IPS-18c (cell line): Measurements from ENCODE around the gene CFDP1.
"Not testable (repeated sequence)": the region's sequence is repeated elsewhere in the genome, so short reads cannot be mapped to it uniquely, and the experiment has no call there.

Experiments used
- H3K4me3 ChIP-seq: 2 replicates; pipeline ENCODE4 v1.7.0; 2013; ENCODE audit warnings: low read depth, mild to moderate bottlenecking, low read length, moderate library complexity; ENCODE audit not compliant: insufficient read depth
- H3K9me3 ChIP-seq: one replicate; pipeline ENCODE4 v1.6.1; 2013; ENCODE audit warnings: mild to moderate bottlenecking, low read length, moderate library complexity; ENCODE audit not compliant: control insufficient read depth, insufficient read depth

The CFDP1 gene

GRCh38 chr16:75462806-75463205, 29.5 kb upstream of the CFDP1 start:
- H3K4me3 ChIP-seq, result no peak overlapping the region
- no peaks in the 10 kb centered on the region for H3K9me3 ChIP-seq

DNA sequence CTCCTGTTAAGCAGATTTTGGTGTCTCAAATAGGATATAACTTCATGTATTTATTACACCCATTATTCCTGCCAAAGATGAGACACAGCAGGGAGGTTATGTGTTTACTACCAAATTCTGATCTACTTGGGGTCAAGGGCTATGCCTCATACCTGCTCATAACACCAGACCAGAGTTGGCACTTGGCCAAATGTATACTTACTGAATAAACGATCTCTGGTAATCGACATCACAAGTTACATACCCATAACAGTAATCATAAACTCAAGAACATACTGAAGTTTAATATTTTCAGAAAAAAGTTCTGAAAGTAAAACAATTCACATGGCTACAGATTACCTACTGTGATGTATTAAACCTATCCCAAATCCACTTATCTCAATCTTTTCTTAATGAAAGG, 28.3 kb upstream of the CFDP1 start:
- Histone ChIP-seq H3K4me3 (no peak overlapping the region), H3K9me3 (no peaks in the 10 kb centered on the region)

DNA sequence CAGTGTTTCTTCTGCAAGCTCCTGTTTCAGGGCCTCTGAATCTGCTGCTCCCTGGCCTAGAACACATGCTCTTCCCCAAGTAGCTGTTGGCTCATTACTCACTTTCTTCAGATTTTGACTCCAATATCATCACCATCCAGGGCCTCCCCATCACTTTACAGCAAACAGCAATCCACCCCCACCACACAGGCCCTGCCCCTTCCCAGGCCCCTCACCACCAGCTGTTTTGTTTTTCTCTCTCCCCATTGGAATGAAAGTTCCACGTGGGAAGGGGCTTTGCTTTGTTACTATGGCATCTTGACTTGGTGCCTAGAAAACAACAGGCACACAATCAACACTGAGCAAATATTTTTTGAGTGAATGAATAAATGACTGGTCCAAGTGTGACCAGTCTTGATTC, 27.1 kb upstream of the CFDP1 start:
- Histone ChIP-seq H3K9me3 (no peaks in the 10 kb centered on the region), H3K4me3 (no peak overlapping the region)

- Histone ChIP-seq H3K9me3 (no peaks in the 10 kb centered on the region), H3K4me3 (no peak overlapping the region)
Measured at GRCh38 chr16:75459691-75460090, 26.4 kb upstream of the CFDP1 start.

DNA sequence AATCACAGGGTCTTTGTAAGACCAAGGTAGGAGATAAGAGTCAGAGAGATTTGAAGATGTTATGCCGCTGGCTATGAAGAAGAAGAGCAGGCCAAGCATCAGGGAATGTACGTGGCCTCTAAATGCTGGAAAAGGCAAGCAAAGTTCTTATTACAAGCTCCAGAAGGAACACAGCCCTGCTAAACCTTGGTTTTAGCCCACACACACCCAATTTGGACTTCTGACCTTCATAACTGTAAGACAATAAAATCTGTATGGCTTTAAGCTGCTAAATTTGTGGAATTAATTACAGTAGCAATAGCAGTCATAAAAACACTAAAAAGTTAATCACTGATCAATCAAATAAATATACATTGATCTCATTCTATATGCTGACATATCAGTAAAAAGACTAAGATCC, 25.1 kb upstream of the CFDP1 start:
- H3K4me3 ChIP-seq, result no peak overlapping the region
- H3K9me3 ChIP-seq, result no peaks in the 10 kb centered on the region

DNA sequence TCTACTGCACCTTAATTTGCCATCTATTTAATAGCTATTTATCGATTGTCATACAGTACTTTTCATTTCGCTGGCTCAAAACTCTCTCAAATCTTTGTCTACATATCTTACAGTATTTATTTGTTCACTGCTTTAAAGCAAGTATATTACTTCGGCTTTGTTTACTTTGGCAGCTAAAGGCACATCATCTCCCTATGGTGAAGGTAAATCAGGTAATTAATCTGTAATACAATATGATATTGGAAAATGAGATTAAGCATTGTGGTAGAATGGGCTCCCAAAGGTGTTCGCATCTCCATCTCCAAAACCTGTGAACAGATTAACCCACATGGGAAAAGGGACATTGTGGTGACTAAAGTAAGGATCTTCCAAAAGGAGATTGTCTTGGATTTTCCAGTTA, 24.7 kb upstream of the CFDP1 start:
- H3K4me3 ChIP-seq, result no peak overlapping the region
- no peaks in the 10 kb centered on the region for H3K9me3 ChIP-seq

DNA sequence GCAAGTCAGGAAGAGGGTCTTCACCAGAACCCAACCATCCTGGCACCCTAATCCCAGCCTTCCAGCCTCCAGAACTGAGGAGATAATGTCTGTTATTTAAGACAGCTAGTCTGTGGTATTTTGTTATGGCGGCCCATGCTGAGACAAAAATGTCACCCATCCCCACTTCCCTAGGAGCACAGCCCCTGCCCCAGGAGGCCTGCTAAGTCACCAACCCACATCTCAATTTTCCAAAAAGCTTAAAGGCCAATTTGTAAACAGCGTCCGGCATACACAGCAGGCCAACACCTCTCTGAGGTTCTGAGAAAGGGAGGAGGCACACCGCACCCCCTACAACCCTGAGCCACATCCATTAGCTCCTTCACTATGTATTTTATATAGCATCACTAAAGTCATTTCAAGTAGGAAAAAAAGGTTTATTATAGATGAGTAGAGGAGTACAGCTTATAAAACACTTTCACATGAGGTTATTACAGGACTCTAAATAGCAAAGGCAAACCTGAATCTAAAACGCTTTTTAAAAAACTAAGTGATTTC, 24.2 kb upstream of the CFDP1 start:
- no peaks in the 10 kb centered on the region for H3K9me3 ChIP-seq
- H3K4me3 ChIP-seq, result no peak overlapping the region

DNA sequence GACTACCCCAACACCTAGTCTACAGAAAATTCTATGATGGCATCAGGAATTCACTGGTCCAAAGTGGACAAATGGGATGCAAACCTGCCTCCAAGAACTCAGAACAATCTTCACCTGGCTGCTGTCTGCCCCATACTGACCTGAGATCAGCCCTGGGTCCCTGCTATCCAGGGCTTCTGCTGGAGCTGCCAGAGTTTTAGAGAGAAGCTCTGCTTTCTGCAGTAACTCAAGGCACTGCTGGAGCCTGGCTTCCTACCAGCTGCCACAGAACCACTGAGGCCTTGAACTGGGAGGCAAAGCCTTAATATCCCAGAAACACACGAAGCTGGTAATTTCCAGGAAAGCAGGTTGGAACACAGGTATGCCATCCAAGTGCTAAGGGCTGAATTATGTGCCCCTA, 23.7 kb upstream of the CFDP1 start:
- Histone ChIP-seq H3K9me3 (no peaks in the 10 kb centered on the region), H3K4me3 (no peak overlapping the region)

DNA sequence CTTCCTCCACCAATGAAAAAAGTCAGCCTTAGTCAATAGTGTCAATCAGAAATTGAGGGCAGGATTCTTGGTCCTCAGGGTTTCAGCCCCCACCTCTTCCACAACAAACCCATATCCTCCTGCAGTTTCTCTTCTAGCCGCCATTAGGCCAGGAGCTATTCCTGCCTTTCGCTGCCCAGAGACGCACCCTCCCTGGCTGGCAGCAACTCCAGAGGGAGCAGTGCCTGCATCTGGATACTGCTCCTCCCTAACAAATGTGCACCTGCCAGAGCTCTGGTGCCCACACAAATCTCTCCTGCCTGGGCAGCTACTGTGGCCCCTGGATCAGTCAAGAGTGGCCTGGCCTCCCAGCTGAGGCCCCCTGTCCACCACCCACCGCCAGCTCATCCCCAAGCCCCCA, 23.2 kb upstream of the CFDP1 start:
- not testable (repeated sequence) for H3K9me3 ChIP-seq, H3K4me3 ChIP-seq

DNA sequence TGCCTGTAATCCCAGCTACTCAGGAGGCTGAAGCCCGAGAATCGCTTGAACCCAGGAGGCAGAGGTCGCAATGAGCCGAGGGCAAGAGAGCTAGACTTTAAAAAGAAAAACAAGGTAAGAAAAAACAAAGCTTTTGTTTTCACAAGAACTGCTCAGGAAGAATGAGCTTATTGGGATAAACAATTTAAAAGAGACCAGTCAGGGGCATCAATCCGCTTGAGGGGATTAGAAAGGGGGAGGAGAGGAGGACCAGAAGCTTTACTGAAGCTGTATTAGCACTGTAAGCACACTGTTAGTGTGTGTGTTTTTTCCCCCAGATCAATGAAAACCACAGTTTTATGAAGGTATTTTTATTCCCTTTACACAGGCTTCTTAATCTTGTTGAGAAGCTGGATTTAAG, 22.4 kb upstream of the CFDP1 start:
- Histone ChIP-seq H3K4me3 (no peak overlapping the region), H3K9me3 (no peaks in the 10 kb centered on the region)

GRCh38 chr16:75452464-75453190, 19.3 kb upstream of the CFDP1 start:
- Histone ChIP-seq H3K9me3 (no peaks in the 10 kb centered on the region), H3K4me3 (no peak overlapping the region)

- H3K4me3 ChIP-seq, result no peak overlapping the region
- no peaks in the 10 kb centered on the region for H3K9me3 ChIP-seq
Measured at GRCh38 chr16:75446416-75446815, 13.1 kb upstream of the CFDP1 start.

- H3K4me3 ChIP-seq, result no peak overlapping the region
- no peaks in the 10 kb centered on the region for H3K9me3 ChIP-seq
Measured at GRCh38 chr16:75445298-75445697, 12.0 kb upstream of the CFDP1 start.

GRCh38 chr16:75443298-75443697, 10.0 kb upstream of the CFDP1 start:
- H3K4me3 ChIP-seq, result no peak overlapping the region

GRCh38 chr16:75433732-75434413, 570 bp upstream of the CFDP1 start:
- peak overlapping the region; percentile 100 for H3K4me3 ChIP-seq
- peaks cover 2% of the 10 kb centered on the region for H3K9me3 ChIP-seq

More at GRCh38 chr16:75443298-75443697, 10.0 kb upstream of the CFDP1 start:
- H3K9me3 ChIP-seq, result no peaks in the 10 kb centered on the region

GRCh38 chr16:75429621-75430403, 3.5 kb downstream of the CFDP1 start:
- no peak overlapping the region for H3K4me3 ChIP-seq
- no peaks in the 10 kb centered on the region for H3K9me3 ChIP-seq

- not testable (repeated sequence) for H3K9me3 ChIP-seq
Measured at GRCh38 chr16:75426524-75426923, 6.8 kb downstream of the CFDP1 start.

More at GRCh38 chr16:75426524-75426923, 6.8 kb downstream of the CFDP1 start:
- H3K4me3 ChIP-seq, result not testable (repeated sequence)
